ENCODE results near the gene PRMT7. TPM values are rescaled to one million over a fixed set of nuclear protein-coding genes. Genes with fewer than 3 reads are reported as not detected.

Gene PRMT7
- polyA plus RNA-seq, 1 donor from 2014 or later: 203 TPM

DNA sequence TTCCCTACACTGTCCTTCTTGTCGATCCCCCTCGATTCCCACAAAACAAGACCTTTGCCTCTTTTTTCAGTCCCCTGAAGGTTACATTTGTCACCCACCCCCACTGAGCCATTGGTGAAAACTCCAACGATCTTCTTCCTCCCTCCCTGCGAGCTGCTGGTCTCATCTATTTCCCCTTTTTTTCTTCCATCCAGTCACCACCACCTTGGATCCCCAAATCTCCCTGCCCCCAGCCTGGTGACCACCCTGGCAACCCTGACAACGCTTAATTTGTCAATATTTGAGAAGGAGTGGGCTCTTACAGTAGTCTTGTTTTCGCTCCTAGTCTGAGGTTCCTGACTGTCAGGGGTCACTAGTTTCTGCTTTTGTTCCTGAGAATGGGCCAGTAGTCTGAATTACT, 74.6 kb downstream of the PRMT7 start:
- H3K36me3 ChIP-seq (ENCODE audit: insufficient read depth, low read length): no peaks in the 10 kb centered on the region
- H4K20me1 ChIP-seq (ENCODE audit: insufficient read depth): no peaks in the 10 kb centered on the region
- H3K27me3 ChIP-seq (ENCODE audit: insufficient read depth, low read depth, low read length): no peaks in the 10 kb centered on the region
- no peak overlapping the region for H3K4me2 ChIP-seq (ENCODE audit: low read length)
- H3K4me3 ChIP-seq (ENCODE audit: low read length): no peak overlapping the region
- no peaks in the 10 kb centered on the region for H3K9me3 ChIP-seq (ENCODE audit: low read length)
- no peak overlapping the region for H2AFZ ChIP-seq (ENCODE audit: low read depth, low read length)
- H3K9ac ChIP-seq (ENCODE audit: low read length): no peak overlapping the region
- H3K79me2 ChIP-seq (replicated peaks; ENCODE audit: insufficient read depth, low read length): no peaks in the 10 kb centered on the region
- TF ChIP-seq MXI1 (conservative IDR thresholded peaks at IDR 0.05; ENCODE audit: poor library complexity, severe bottlenecking): no peak
- no peaks in the 10 kb centered on the region for H3F3A ChIP-seq (ENCODE audit: insufficient read depth, low read length, poor library complexity, severe bottlenecking)
- H3K27ac ChIP-seq (ENCODE audit: low read length): no peak overlapping the region
- no peaks in the 10 kb centered on the region for H3K9me2 ChIP-seq (ENCODE audit: insufficient read depth, low read length)

DNA sequence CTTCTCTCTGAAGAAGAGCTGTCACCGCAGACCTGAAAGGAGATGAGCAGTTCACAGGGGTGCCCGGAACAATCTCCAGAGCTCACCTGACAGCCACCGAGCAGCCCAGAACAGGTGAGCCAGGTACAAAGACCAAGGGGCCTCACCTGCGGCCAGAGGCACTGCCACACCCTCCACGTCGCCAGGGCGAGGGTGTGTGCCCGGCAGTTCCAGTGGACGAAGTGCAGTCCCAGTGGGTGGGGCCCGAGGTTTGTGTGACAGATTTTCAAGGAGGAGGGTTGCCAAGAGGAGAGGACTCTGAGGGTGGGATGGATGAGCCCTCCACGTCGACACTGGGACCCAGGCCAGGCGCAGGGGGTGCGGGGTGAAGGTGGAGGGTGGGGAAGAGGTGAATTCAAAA, 75.8 kb downstream of the PRMT7 start:
- Histone ChIP-seq H3K27me3 (ENCODE audit: insufficient read depth, low read depth, low read length) (no peaks in the 10 kb centered on the region), H3K9ac (ENCODE audit: low read length) (no peak overlapping the region), H3K4me2 (ENCODE audit: low read length) (no peak overlapping the region), H3K79me2 (replicated peaks; ENCODE audit: insufficient read depth, low read length) (no peaks in the 10 kb centered on the region), H3F3A (ENCODE audit: insufficient read depth, low read length, poor library complexity, severe bottlenecking) (no peaks in the 10 kb centered on the region), H3K9me3 (ENCODE audit: low read length) (no peaks in the 10 kb centered on the region), H3K27ac (ENCODE audit: low read length) (no peak overlapping the region), H3K9me2 (ENCODE audit: insufficient read depth, low read length) (no peaks in the 10 kb centered on the region), H3K36me3 (ENCODE audit: insufficient read depth, low read length) (no peaks in the 10 kb centered on the region), H2AFZ (ENCODE audit: low read depth, low read length) (no peak overlapping the region), H4K20me1 (ENCODE audit: insufficient read depth) (no peaks in the 10 kb centered on the region), H3K4me3 (ENCODE audit: low read length) (no peak overlapping the region)
- TF ChIP-seq, protein P1, sequence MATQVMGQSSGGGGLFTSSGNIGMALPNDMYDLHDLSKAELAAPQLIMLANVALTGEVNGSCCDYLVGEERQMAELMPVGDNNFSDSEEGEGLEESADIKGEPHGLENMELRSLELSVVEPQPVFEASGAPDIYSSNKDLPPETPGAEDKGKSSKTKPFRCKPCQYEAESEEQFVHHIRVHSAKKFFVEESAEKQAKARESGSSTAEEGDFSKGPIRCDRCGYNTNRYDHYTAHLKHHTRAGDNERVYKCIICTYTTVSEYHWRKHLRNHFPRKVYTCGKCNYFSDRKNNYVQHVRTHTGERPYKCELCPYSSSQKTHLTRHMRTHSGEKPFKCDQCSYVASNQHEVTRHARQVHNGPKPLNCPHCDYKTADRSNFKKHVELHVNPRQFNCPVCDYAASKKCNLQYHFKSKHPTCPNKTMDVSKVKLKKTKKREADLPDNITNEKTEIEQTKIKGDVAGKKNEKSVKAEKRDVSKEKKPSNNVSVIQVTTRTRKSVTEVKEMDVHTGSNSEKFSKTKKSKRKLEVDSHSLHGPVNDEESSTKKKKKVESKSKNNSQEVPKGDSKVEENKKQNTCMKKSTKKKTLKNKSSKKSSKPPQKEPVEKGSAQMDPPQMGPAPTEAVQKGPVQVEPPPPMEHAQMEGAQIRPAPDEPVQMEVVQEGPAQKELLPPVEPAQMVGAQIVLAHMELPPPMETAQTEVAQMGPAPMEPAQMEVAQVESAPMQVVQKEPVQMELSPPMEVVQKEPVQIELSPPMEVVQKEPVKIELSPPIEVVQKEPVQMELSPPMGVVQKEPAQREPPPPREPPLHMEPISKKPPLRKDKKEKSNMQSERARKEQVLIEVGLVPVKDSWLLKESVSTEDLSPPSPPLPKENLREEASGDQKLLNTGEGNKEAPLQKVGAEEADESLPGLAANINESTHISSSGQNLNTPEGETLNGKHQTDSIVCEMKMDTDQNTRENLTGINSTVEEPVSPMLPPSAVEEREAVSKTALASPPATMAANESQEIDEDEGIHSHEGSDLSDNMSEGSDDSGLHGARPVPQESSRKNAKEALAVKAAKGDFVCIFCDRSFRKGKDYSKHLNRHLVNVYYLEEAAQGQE (IDR thresholded peaks at IDR 0.05; ENCODE audit: borderline replicate concordance): no peak

DNA sequence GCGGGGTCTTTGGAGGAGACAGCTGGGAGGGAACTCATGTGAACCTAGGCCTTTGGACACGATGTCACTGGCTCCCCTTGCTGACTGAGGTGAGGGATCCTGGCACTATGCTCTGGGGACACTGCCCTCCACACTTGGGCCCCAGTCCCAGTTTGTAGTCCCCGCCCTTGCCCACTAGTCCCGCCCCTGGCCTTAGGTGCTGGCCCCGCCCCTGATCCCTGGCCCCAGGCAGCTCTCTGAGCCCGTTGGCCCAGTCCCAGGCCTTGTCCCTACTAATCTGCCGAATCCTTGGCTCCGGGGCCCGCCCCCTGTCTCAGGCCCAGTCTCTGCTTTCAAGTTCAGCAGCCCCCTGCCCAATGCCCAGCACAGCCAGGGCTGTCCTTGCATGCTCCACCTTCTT, 76.5 kb downstream of the PRMT7 start:
- Histone ChIP-seq H3K27ac (ENCODE audit: low read length) (no peak overlapping the region), H4K20me1 (ENCODE audit: insufficient read depth) (no peaks in the 10 kb centered on the region), H3K79me2 (replicated peaks; ENCODE audit: insufficient read depth, low read length) (no peaks in the 10 kb centered on the region), H3K27me3 (ENCODE audit: insufficient read depth, low read depth, low read length) (no peaks in the 10 kb centered on the region), H3K4me2 (ENCODE audit: low read length) (no peak overlapping the region), H3K9ac (ENCODE audit: low read length) (no peak overlapping the region), H3K36me3 (ENCODE audit: insufficient read depth, low read length) (no peaks in the 10 kb centered on the region), H3F3A (ENCODE audit: insufficient read depth, low read length, poor library complexity, severe bottlenecking) (no peaks in the 10 kb centered on the region), H3K9me3 (ENCODE audit: low read length) (no peaks in the 10 kb centered on the region), H3K9me2 (ENCODE audit: insufficient read depth, low read length) (no peaks in the 10 kb centered on the region), H3K4me3 (ENCODE audit: low read length) (no peak overlapping the region), H2AFZ (ENCODE audit: low read depth, low read length) (no peak overlapping the region)
- TF ChIP-seq TAF1 (IDR thresholded peaks at IDR 0.05; ENCODE audit: low read depth) (no peak), SMC3 (conservative IDR thresholded peaks at IDR 0.05; ENCODE audit: poor library complexity) (no peak), RAD21 (conservative IDR thresholded peaks at IDR 0.05) (no peak), POLR2AphosphoS5 (IDR thresholded peaks at IDR 0.05) (no peak), EZH2 (IDR thresholded peaks at IDR 0.05; ENCODE audit: borderline replicate concordance, insufficient read depth, low read length, poor library complexity, severe bottlenecking) (no peak), EP300 (conservative IDR thresholded peaks at IDR 0.05; ENCODE audit: poor library complexity, severe bottlenecking) (no peak), MXI1 (conservative IDR thresholded peaks at IDR 0.05; ENCODE audit: poor library complexity, severe bottlenecking) (no peak)
- TF ChIP-seq, protein P1 (IDR thresholded peaks at IDR 0.05; ENCODE audit: borderline replicate concordance): no peak
- TF ChIP-seq, protein P2, sequence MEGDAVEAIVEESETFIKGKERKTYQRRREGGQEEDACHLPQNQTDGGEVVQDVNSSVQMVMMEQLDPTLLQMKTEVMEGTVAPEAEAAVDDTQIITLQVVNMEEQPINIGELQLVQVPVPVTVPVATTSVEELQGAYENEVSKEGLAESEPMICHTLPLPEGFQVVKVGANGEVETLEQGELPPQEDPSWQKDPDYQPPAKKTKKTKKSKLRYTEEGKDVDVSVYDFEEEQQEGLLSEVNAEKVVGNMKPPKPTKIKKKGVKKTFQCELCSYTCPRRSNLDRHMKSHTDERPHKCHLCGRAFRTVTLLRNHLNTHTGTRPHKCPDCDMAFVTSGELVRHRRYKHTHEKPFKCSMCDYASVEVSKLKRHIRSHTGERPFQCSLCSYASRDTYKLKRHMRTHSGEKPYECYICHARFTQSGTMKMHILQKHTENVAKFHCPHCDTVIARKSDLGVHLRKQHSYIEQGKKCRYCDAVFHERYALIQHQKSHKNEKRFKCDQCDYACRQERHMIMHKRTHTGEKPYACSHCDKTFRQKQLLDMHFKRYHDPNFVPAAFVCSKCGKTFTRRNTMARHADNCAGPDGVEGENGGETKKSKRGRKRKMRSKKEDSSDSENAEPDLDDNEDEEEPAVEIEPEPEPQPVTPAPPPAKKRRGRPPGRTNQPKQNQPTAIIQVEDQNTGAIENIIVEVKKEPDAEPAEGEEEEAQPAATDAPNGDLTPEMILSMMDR (IDR thresholded peaks at IDR 0.05; ENCODE audit: poor library complexity, severe bottlenecking): no peak
